ENCODE data around the gene APEX2. TPM values are rescaled to one million over a fixed set of nuclear protein-coding genes. Genes with fewer than 3 reads are reported as not detected.
A peak's percentile ranks its signal among the peaks of the same experiment; 100 is the strongest.
"Not testable (repeated sequence)": the region's sequence is repeated elsewhere in the genome, so short reads cannot be mapped to it uniquely, and the experiment has no call there.

Gene APEX2, protein sequence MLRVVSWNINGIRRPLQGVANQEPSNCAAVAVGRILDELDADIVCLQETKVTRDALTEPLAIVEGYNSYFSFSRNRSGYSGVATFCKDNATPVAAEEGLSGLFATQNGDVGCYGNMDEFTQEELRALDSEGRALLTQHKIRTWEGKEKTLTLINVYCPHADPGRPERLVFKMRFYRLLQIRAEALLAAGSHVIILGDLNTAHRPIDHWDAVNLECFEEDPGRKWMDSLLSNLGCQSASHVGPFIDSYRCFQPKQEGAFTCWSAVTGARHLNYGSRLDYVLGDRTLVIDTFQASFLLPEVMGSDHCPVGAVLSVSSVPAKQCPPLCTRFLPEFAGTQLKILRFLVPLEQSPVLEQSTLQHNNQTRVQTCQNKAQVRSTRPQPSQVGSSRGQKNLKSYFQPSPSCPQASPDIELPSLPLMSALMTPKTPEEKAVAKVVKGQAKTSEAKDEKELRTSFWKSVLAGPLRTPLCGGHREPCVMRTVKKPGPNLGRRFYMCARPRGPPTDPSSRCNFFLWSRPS
- 10 to 100 TPM; 41.7 to 41.8 TPM for total RNA-seq

DNA sequence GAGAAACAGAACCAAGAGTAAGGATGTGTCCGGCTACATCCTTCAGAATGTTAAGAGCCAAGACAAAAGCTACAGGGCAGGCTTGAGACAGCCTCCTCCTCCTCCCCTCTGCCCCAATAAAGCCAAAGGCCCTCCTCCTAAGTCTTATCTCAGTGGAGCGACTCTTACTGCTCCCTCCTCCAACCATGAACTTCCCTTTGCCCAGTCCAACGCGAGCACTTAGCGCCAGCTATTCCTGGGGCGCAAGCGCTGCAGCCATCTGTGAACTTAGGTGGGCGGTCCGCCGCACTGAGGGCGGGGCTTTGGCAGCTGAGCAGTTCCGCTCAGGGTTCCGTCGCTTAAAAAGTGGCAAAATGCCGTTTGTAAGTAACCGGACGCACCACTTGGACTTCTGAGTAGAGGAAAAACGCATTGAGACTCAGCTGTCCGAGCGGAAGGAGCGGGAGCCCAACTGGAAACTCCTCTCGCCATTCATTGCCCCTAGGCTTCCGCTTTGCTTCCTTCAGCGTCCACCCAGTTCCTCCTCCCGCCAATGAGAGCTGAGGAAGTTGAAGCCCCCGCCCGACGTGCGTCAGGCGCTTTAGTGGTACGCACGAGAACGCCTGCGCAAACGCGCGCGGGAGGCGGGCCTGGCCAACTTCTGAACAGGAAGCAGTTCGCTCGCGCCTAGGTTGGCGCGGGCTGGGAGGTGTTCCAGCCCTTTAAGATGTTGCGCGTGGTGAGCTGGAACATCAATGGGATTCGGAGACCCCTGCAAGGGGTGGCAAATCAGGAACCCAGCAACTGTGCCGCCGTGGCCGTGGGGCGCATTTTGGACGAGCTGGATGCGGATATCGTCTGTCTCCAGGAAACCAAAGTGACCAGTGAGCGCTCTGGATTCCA, at the start of gene APEX2:
Gene APEX2 (plus strand): TSS at position 647 of the 882 bp plus-strand sequence. CDS start 60 bp downstream, at position 707.
- H3K36me3 Mint-ChIP-seq, result peaks cover 34% of the 10 kb centered on the region
- DNase-seq, result peak; percentile 86
- H3K4me1 Mint-ChIP-seq, result peaks cover 20% of the 10 kb centered on the region
- H3K9me3 Mint-ChIP-seq, result no peaks in the 10 kb centered on the region
- H3K4me3 Mint-ChIP-seq, result peak within 1 kb of the TSS; percentile 97
- H3K27ac Mint-ChIP-seq, result peak within 1 kb of the TSS; percentile 88
- H3K27me3 Mint-ChIP-seq, result no peaks in the 10 kb centered on the region

DNA sequence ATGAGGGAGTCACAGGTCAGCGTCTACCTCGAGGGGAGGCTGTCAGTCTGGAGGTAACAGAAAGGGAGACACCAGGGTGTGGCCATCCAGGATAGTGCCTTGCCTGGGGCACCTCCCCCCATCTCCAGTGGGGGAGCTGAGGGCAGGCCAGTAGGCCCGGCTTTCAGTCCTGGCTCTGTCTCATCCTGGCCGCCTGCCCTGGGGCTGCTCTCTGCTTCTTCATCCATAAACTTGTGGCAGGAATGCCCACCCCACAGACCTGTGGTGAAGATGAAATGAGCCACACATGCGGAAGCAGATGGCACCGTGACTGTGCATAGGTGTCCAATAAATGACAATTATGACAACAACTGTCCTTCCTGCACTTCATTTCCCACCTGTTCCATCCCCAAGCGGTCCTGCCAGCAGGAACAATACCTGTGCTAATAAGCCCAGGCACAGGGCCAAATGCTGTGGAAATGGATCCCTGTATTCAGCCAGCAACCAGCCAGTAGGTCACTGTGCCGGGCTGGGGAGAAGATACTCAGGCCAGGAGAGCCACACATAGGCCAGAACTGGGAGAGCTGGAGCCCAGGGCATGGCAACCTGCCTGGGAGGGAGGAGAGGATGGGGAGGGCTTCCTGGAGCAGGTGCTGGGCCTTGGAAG, 49.3 kb upstream of the APEX2 start:
- no peaks in the 10 kb centered on the region for H3K4me1 Mint-ChIP-seq

DNA sequence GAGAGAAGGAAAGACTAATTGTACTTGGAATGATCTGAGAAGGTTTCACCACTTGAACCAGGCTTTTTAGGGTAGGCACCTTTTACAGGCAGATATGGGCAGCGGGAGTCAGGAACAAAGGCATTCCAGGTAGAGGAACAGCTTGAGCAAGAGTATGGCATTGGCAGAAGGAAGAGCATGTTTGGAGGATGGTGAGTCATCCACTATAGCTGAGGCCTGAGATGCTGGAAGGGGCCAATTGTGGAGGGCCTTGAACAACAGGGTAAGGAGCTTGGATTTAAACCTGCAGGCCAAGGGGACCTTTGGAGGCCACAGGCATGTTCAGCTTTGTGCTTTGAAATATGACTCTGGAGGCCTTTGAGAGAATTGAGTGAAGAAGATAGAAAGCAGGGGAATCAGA, 38.4 kb upstream of the APEX2 start:
- Mint-ChIP-seq H3K36me3 (no peaks in the 10 kb centered on the region), H3K4me3 (no peak overlapping the region), H3K9me3 (no peaks in the 10 kb centered on the region), H3K27me3 (no peaks in the 10 kb centered on the region), H3K4me1 (peaks cover 18% of the 10 kb centered on the region), H3K27ac (no peak overlapping the region)
- no peak for DNase-seq

More for the DNA sequence above, 49.3 kb upstream of the APEX2 start:
- H3K4me3 Mint-ChIP-seq, result no peak overlapping the region
- H3K9me3 Mint-ChIP-seq, result no peaks in the 10 kb centered on the region
- no peak for DNase-seq
- no peaks in the 10 kb centered on the region for H3K27me3 Mint-ChIP-seq
- H3K36me3 Mint-ChIP-seq, result no peaks in the 10 kb centered on the region
- no peak overlapping the region for H3K27ac Mint-ChIP-seq

DNA sequence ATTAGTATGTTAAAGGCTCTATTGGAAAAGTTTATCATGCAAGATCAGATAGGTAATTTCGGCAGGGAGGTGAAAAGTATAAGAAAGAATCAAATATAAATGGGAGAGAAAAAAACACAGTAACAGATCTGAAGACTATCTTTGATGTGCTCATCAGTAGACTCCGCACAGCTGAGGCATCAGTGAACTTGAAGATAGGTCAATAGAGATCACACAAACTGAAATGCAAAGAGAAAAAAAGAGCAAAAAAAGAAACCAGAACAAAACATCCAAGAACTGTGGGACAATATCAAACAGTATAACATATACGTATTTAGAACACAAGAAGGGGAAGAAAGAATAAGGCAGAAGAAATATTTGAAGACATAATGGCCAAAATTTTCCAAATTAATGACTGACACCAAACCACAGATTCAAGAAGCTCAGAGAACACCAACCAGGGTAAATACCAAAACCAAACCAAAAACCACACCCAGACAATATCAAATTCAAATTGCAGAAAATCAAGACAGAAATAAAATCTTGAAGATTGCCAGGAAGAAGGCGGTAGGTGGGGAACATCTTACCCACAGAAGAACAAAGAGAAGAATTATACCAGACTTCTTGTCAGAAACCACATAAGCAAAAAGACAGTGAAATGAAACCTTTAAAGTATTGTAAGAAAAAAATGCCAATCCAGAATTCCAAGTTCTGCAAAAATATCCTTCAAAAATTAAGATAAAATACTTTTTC, 35.2 kb upstream of the APEX2 start:
- no peaks in the 10 kb centered on the region for H3K36me3 Mint-ChIP-seq
- H3K27me3 Mint-ChIP-seq, result no peaks in the 10 kb centered on the region
- DNase-seq, result no peak
- no peak overlapping the region for H3K27ac Mint-ChIP-seq
- peaks cover 20% of the 10 kb centered on the region for H3K4me1 Mint-ChIP-seq
- H3K4me3 Mint-ChIP-seq, result peak overlapping the region; percentile 6
- H3K9me3 Mint-ChIP-seq, result peaks cover 2% of the 10 kb centered on the region

DNA sequence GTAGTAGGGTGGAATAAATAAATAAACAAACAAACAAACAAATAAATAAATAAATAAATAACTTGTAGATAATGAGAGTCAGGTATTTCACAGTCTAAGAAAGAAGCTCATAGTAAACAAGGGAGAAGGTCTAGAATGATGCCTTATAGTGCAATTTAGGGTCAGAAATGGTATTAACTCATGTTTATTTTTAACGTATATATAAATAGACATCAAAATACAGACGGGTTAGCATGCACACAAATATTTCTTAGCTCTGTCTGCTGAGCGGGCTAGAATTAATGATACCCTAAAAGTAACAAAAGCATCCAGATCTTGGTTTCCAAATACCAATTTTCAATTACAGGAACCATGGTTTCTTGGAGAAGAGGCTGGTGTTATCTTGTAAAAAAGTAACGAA, 22.8 kb upstream of the APEX2 start:
- Mint-ChIP-seq H3K36me3 (no peaks in the 10 kb centered on the region), H3K9me3 (no peaks in the 10 kb centered on the region), H3K4me3 (no peak overlapping the region), H3K27me3 (no peaks in the 10 kb centered on the region), H3K27ac (no peak overlapping the region), H3K4me1 (no peaks in the 10 kb centered on the region)
- DNase-seq, result no peak

DNA sequence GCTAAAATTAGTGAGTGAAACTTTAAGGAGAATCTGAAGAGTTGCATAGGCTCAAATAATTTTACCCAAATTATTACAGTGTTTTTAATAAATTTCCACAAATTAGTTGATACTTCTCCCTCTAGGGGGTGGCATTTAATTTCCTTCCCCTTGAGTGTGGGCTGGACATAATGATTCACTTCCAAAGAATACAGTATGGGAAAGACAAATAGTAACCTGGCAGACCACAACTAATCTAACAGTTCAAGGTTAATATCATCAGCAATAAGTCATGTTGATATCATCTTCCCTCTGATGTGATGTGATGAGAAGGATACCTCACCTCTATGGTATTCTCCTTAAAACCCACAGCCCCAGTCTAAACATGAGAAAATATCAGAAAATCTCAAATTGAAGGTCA, 21.7 kb upstream of the APEX2 start:
- H3K4me3 Mint-ChIP-seq, result no peak overlapping the region
- H3K27ac Mint-ChIP-seq, result no peak overlapping the region
- H3K9me3 Mint-ChIP-seq, result no peaks in the 10 kb centered on the region
- H3K4me1 Mint-ChIP-seq, result no peaks in the 10 kb centered on the region
- no peaks in the 10 kb centered on the region for H3K36me3 Mint-ChIP-seq
- no peak for DNase-seq
- no peaks in the 10 kb centered on the region for H3K27me3 Mint-ChIP-seq

DNA sequence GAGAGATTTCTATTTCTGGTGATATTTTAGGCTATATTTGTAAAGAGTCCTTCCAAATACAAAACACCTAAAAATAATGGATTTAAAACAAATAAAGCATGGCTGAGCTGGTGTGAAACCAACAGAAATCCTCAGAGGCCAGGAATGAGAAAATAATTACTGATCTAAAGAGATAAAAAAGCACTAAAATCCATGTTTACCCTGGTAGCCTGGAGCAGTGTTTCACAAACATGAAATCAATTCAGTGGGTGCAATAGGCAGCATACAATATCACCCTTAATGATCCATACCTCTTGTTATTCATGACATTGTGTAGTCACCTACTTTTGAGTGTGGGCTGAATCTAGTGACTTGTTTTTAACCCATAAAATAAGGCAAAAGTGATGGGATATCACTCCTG, 20.7 kb upstream of the APEX2 start:
- no peak for DNase-seq
- Mint-ChIP-seq H3K36me3 (peaks cover 2% of the 10 kb centered on the region), H3K4me3 (no peak overlapping the region), H3K27ac (no peak overlapping the region), H3K9me3 (peaks cover 2% of the 10 kb centered on the region), H3K27me3 (no peaks in the 10 kb centered on the region), H3K4me1 (no peaks in the 10 kb centered on the region)

DNA sequence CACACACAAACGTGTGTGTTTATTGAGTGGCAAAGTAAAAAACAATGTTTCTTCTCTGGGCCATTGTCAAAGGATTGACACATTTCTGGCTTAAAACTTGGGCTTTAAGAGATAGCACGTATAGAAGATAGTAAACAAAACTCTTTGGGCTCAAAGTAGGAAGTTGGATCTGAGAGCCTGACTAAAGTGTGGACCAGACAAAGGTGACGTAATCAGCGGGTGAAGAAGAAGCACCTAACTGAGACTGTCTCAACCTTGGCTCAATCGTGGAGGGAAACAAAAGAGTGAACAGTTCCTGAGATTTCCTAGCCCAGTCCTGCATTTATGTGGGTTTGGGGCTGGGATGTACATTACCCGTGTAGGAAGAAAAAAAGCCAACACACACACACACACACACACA, 19.8 kb upstream of the APEX2 start:
- H3K4me1 Mint-ChIP-seq, result no peaks in the 10 kb centered on the region
- peaks cover 2% of the 10 kb centered on the region for H3K9me3 Mint-ChIP-seq
- peaks cover 2% of the 10 kb centered on the region for H3K36me3 Mint-ChIP-seq
- H3K27ac Mint-ChIP-seq, result no peak overlapping the region
- DNase-seq, result no peak
- no peak overlapping the region for H3K4me3 Mint-ChIP-seq
- H3K27me3 Mint-ChIP-seq, result no peaks in the 10 kb centered on the region

DNA sequence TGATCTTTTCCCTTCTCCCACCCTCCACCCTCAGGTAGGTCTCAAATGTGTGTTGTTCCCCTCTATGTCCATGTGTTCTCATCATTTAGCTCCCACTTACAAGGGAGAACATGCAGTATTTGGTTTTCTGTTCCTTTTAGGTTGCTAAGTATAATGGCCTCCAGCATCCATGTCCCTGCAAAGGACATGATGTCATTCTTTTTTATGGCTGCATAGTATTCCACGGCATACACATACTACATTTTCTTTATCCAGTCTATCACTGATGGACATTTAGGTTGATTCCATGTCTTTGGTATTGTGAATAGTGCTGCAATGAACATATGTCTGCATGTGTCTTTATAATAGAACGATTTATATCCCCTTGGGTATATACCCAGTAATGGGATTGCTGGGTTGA, 16.9 kb upstream of the APEX2 start:
- H3K36me3 Mint-ChIP-seq, H3K4me1 Mint-ChIP-seq, H3K27me3 Mint-ChIP-seq, H3K27ac Mint-ChIP-seq, H3K4me3 Mint-ChIP-seq, H3K9me3 Mint-ChIP-seq, DNase-seq: not testable (repeated sequence)

DNA sequence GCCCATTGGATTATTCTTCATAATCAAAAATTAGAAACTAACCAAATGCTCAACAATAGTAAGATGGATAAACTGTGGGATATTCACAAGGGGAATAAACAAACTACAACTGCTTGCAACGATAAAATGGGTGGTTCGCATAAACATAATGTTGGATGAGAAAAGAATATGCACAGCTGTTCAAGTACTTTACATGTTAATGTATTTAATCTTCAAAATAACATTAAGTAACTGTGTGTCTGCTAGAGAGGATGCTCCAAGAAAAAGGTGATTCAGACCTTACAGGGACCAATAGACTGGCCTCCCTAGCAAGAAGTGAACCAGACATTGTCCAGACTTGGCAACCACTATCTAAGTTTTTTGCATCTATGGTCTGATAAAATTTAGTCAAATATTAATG, 8.5 kb upstream of the APEX2 start:
- Mint-ChIP-seq H3K4me1 (no peaks in the 10 kb centered on the region), H3K36me3 (no peaks in the 10 kb centered on the region)

DNA sequence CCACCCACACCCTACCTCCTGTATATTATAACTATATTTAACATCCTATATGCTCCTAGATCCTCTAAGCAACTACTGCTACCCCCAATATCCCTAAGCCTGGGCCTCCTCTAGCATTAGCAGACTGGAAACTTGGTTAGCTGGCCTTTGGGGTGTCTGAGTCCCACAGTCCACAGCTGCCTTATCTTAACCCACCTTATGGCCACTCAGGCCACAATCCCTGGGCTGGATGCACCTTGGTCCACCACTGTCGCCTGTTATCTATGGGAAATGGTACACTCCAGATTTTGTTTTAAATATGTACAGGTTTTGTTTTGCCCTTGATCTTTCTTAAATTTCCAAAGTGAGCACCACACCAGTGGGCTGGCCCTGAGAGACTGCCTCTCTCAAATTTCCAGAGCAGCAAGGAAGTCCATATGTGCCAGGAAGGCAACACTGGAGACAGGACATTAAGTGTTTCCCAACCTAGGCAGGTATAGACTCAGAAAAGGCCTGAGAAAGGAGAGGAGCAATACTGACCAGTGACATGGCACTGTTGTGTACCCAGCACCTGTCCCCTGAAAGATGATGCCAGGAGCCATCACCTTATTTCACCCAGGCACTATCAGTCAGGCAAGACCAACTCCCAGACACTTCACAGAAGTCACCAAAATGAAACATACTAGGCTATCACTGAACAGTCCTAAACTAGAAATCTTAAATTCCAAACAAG, 7.1 kb upstream of the APEX2 start:
- H3K9me3 Mint-ChIP-seq, result no peaks in the 10 kb centered on the region
- no peak overlapping the region for H3K27ac Mint-ChIP-seq
- no peak for DNase-seq
- no peaks in the 10 kb centered on the region for H3K27me3 Mint-ChIP-seq
- no peaks in the 10 kb centered on the region for H3K4me1 Mint-ChIP-seq
- H3K36me3 Mint-ChIP-seq, result no peaks in the 10 kb centered on the region
- no peak overlapping the region for H3K4me3 Mint-ChIP-seq

More for the DNA sequence above, 8.5 kb upstream of the APEX2 start:
- no peaks in the 10 kb centered on the region for H3K27me3 Mint-ChIP-seq
- no peak for DNase-seq
- H3K27ac Mint-ChIP-seq, result no peak overlapping the region
- H3K4me3 Mint-ChIP-seq, result no peak overlapping the region
- no peaks in the 10 kb centered on the region for H3K9me3 Mint-ChIP-seq

DNA sequence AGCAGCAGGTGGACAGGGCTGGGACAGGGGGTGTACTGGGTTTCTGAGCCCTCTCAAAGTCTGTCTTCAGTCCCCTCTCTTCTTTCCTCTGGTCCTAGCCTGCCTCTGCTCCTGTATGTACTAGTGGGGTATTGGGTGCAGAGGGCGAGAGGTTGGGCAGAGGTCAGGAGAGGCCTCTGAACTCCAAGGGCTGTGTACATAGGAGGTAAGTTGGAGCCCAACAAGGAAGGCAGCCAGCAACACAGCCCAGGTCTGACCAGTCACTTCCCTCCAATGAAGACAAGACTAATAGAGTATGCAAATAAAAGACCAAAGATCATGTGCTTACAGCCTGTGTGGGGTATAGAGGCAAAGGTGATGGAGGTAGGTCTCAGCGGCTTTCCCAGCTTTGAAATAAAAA, 6.1 kb upstream of the APEX2 start, which contains the start of gene PFKFB1:
Gene PFKFB1 (minus strand): TSS at position 90 of the 400 bp plus-strand sequence. CDS start 181 bp downstream, outside the sequence.
- no peaks in the 10 kb centered on the region for H3K36me3 Mint-ChIP-seq
- no peak for DNase-seq

DNA sequence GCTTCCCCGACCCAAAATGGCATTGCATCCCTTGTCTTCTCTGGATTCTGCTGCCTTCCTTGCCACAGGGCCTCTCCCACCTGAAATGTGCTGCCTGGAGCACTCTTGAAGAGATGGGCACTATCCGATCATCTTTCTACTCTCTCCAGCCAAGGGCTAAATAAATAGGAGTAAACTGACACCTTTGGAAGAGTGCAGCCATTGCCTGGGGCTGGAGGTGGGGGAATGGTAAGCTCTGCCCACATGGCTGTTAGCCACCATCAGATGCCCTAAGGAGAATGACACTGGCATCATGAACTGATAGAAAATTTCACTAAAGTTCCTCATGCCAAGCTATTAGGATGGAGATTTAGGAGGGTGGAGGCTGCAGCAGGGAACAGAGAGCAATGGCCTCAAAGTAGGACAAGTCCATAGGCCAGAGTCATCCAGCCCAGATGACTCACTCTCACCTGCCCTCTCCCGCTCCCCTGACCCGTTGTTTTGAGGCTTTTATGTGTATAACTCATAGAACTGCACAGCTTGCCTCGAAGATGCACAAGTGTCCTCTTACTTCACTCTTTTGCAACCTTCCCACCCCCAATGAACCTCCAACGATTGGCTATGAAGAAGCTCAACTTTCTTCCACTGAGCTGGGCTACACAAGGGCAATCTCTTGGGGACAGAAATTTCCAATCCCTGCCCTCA, 5.4 kb upstream of the APEX2 start:
- H3K4me3 Mint-ChIP-seq, result no peak overlapping the region
- H3K36me3 Mint-ChIP-seq, result no peaks in the 10 kb centered on the region
- no peaks in the 10 kb centered on the region for H3K27me3 Mint-ChIP-seq
- no peaks in the 10 kb centered on the region for H3K9me3 Mint-ChIP-seq
- H3K4me1 Mint-ChIP-seq, result peaks cover 3% of the 10 kb centered on the region
- H3K27ac Mint-ChIP-seq, result no peak overlapping the region
- no peak for DNase-seq

More for the DNA sequence above, 6.1 kb upstream of the APEX2 start, which contains the start of gene PFKFB1:
- Mint-ChIP-seq H3K27me3 (no peaks in the 10 kb centered on the region), H3K4me3 (no peak within 1 kb of the TSS), H3K27ac (no peak within 1 kb of the TSS), H3K4me1 (peaks cover under 1% of the 10 kb centered on the region), H3K9me3 (no peaks in the 10 kb centered on the region)
